GM19238 (cell line): ENCODE data around the gene SLC25A21.
"Not testable (repeated sequence)": the region's sequence is repeated elsewhere in the genome, so short reads cannot be mapped to it uniquely, and the experiment has no call there.

Experiments
- DNase-seq: peaks from one replicate; pipeline ENCODE4 v3.0.0; 2011; ENCODE audit warnings: low spot score; ENCODE audit not compliant: insufficient read length

Gene SLC25A21

GRCh38 chr14:36829547-36829946, 342.9 kb downstream of the SLC25A21 start:
- no peak for DNase-seq

GRCh38 chr14:36827861-36828260, 344.5 kb downstream of the SLC25A21 start:
- DNase-seq, result no peak

GRCh38 chr14:36826614-36827013, 345.8 kb downstream of the SLC25A21 start:
- DNase-seq, result no peak

- DNase-seq, result no peak
Measured at GRCh38 chr14:36824854-36825253, 347.6 kb downstream of the SLC25A21 start.

- DNase-seq, result no peak
Measured at GRCh38 chr14:36823651-36824050, 348.8 kb downstream of the SLC25A21 start.

GRCh38 chr14:36822685-36823084, 349.7 kb downstream of the SLC25A21 start:
- no peak for DNase-seq

GRCh38 chr14:36820901-36821300, 351.5 kb downstream of the SLC25A21 start:
- DNase-seq, result no peak

- no peak for DNase-seq
Measured at GRCh38 chr14:36820111-36820709, 352.2 kb downstream of the SLC25A21 start.

- DNase-seq, result no peak
Measured at GRCh38 chr14:36818794-36819384, 353.5 kb downstream of the SLC25A21 start.

GRCh38 chr14:36818246-36818645, 354.2 kb downstream of the SLC25A21 start:
- no peak for DNase-seq

GRCh38 chr14:36817071-36817930, 355.1 kb downstream of the SLC25A21 start:
- DNase-seq, result no peak

GRCh38 chr14:36816481-36816880, 355.9 kb downstream of the SLC25A21 start:
- no peak for DNase-seq

- not testable (repeated sequence) for DNase-seq
Measured at GRCh38 chr14:36814783-36815182, 357.6 kb downstream of the SLC25A21 start.

GRCh38 chr14:36810209-36810608, 362.2 kb downstream of the SLC25A21 start:
- DNase-seq, result no peak

- no peak for DNase-seq
Measured at GRCh38 chr14:36807727-36808126, 364.7 kb downstream of the SLC25A21 start.

- DNase-seq, result no peak
Measured at GRCh38 chr14:36805131-36805559, 367.3 kb downstream of the SLC25A21 start.

- no peak for DNase-seq
Measured at GRCh38 chr14:36797634-36798033, 374.8 kb downstream of the SLC25A21 start.

GRCh38 chr14:36791402-36791801, 381.0 kb downstream of the SLC25A21 start:
- DNase-seq, result no peak

- DNase-seq, result no peak
Measured at GRCh38 chr14:36785511-36785910, 386.9 kb downstream of the SLC25A21 start.

GRCh38 chr14:36784541-36784940, 387.9 kb downstream of the SLC25A21 start:
- DNase-seq, result no peak

- DNase-seq, result no peak
Measured at GRCh38 chr14:36781897-36782296, 390.5 kb downstream of the SLC25A21 start.

- no peak for DNase-seq
Measured at GRCh38 chr14:36773558-36773957, 398.8 kb downstream of the SLC25A21 start.
